Measurements from ENCODE around the gene MLN.

DNA sequence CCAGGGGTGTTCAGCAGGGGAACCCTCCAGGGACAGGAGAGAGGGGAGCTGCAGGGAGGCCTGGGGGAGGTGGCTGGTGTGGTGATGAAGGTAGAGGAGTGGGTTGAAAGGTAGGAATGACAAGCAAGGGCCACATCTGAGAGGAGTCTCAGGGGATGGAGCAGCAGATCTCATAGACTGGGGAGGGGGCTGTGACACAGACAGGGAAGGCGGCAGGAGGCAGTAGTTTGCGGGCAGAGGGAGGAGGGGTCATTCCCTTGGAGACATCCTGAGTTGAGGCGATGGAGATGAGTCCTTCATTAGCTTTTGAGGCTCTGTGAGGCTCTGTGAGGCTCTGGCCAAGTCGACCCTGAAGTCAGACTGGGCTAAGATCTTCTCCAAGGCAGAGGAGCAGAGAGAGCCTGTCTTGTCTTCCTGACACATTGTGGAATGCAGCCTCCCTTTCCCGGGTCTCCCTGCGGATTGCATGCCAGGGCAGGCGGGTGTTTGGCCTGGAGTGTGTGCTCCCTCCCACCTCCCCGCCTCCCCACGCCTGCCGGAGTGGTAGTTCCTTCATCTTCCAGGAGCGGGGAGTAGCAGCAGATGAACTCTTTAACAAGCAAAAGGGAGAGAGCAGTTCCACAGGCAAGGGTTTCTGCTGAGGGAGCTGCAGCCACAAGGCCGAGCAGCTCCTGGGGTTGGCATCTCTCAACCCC is 34.3 kb upstream of the MLN start:
- no peak for TF ChIP-seq USF2 (IDR thresholded peaks at IDR 0.05; ENCODE audit: low read depth, low read length)
- no peak for TF ChIP-seq RAD21 (IDR thresholded peaks at IDR 0.05; ENCODE audit: low read length)
- TF ChIP-seq, protein P1, sequence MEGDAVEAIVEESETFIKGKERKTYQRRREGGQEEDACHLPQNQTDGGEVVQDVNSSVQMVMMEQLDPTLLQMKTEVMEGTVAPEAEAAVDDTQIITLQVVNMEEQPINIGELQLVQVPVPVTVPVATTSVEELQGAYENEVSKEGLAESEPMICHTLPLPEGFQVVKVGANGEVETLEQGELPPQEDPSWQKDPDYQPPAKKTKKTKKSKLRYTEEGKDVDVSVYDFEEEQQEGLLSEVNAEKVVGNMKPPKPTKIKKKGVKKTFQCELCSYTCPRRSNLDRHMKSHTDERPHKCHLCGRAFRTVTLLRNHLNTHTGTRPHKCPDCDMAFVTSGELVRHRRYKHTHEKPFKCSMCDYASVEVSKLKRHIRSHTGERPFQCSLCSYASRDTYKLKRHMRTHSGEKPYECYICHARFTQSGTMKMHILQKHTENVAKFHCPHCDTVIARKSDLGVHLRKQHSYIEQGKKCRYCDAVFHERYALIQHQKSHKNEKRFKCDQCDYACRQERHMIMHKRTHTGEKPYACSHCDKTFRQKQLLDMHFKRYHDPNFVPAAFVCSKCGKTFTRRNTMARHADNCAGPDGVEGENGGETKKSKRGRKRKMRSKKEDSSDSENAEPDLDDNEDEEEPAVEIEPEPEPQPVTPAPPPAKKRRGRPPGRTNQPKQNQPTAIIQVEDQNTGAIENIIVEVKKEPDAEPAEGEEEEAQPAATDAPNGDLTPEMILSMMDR (conservative IDR thresholded peaks at IDR 0.05; ENCODE audit: low read depth, low read length) = no peak
- no peak for TF ChIP-seq CEBPB (IDR thresholded peaks at IDR 0.05; ENCODE audit: low read depth, low read length)
- no peak for TF ChIP-seq POLR2A (IDR thresholded peaks at IDR 0.05; ENCODE audit: low read depth, low read length)
- no peak for TF ChIP-seq MAFK (IDR thresholded peaks at IDR 0.05; ENCODE audit: low read depth, low read length)
- TF ChIP-seq, protein P2, sequence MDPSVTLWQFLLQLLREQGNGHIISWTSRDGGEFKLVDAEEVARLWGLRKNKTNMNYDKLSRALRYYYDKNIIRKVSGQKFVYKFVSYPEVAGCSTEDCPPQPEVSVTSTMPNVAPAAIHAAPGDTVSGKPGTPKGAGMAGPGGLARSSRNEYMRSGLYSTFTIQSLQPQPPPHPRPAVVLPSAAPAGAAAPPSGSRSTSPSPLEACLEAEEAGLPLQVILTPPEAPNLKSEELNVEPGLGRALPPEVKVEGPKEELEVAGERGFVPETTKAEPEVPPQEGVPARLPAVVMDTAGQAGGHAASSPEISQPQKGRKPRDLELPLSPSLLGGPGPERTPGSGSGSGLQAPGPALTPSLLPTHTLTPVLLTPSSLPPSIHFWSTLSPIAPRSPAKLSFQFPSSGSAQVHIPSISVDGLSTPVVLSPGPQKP (IDR thresholded peaks at IDR 0.05; ENCODE audit: borderline replicate concordance, low read depth, low read length) = no peak
- TF ChIP-seq SMC3 (IDR thresholded peaks at IDR 0.05; ENCODE audit: low read depth, low read length) = no peak
